IPS-18c (cell line): ENCODE data around the gene IL10RA.
"Not testable (repeated sequence)": the region's sequence is repeated elsewhere in the genome, so short reads cannot be mapped to it uniquely, and the experiment has no call there.

Source experiments
- H3K4me3 ChIP-seq: 2 replicates; pipeline ENCODE4 v1.7.0; 2013; ENCODE audit warnings: low read depth, mild to moderate bottlenecking, low read length, moderate library complexity; ENCODE audit not compliant: insufficient read depth
- H3K9me3 ChIP-seq: one replicate; pipeline ENCODE4 v1.6.1; 2013; ENCODE audit warnings: mild to moderate bottlenecking, low read length, moderate library complexity; ENCODE audit not compliant: control insufficient read depth, insufficient read depth

The IL10RA gene

DNA sequence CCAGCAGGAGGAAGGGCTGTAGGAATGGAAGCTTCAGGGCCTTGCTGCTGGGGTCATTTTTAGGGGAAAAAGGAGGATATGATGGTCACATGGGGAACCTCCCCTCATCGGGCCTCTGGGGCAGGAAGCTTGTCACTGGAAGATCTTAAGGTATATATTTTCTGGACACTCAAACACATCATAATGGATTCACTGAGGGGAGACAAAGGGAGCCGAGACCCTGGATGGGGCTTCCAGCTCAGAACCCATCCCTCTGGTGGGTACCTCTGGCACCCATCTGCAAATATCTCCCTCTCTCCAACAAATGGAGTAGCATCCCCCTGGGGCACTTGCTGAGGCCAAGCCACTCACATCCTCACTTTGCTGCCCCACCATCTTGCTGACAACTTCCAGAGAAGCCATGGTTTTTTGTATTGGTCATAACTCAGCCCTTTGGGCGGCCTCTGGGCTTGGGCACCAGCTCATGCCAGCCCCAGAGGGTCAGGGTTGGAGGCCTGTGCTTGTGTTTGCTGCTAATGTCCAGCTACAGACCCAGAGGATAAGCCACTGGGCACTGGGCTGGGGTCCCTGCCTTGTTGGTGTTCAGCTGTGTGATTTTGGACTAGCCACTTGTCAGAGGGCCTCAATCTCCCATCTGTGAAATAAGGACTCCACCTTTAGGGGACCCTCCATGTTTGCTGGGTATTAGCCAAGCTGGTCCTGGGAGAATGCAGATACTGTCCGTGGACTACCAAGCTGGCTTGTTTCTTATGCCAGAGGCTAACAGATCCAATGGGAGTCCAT is 14.1 kb downstream of the IL10RA start:
- H3K9me3 ChIP-seq: no peaks in the 10 kb centered on the region
- H3K4me3 ChIP-seq: no peak overlapping the region

DNA sequence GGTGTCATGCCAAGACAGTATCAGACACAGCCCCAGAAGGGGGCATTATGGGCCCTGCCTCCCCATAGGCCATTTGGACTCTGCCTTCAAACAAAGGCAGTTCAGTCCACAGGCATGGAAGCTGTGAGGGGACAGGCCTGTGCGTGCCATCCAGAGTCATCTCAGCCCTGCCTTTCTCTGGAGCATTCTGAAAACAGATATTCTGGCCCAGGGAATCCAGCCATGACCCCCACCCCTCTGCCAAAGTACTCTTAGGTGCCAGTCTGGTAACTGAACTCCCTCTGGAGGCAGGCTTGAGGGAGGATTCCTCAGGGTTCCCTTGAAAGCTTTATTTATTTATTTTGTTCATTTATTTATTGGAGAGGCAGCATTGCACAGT is 14.6 kb downstream of the IL10RA start:
- Histone ChIP-seq H3K4me3 (no peak overlapping the region), H3K9me3 (no peaks in the 10 kb centered on the region)

DNA sequence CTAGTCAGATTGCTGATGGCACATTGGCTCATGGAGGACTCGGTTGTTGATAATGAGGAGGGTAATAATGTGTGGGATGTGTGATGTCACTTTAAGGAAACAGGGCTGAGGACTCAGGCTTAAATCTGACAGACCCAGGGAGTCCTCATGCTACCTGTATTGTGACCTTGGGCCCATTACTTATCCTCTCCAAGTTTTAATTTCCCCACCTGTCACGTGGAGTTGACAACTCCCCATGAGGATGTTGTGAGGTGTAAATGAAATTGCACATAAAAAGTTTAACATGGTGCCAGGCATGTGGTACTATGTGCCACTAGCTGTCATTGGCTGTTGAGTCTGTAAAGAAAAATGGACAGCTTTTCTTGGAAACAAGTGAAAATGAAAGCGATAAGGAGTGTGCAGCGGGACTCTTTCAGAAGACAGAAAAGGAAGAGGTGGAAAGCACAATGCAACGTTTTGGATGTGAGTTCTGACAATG is 15.3 kb downstream of the IL10RA start:
- H3K4me3 ChIP-seq: no peak overlapping the region
- no peaks in the 10 kb centered on the region for H3K9me3 ChIP-seq

DNA sequence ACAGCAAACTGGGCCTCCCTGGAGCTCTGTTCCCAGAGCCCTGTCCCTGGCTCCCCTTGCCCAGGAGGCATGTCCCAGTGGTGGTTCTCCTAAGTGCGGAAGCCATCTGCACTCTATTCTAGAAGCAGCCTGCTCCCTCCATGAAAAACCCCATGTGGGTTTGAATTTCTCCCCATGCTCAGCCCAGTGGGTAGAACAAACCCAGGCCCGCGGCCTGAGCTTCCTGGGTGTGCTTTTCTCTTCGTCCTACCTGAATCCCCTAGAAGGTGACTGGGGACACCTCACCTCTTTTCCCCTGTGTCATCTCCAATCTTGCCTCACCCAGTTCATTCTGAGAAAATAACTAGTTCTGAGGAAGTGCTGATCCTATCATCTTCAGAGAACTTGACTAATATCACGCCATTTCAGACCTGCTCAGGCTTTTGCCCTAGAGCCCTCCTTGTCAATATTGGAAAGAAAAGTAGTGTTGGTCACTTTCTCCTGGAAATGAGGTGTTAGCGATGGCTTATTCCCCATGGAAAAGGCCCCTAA is 15.9 kb downstream of the IL10RA start:
- H3K4me3 ChIP-seq: no peak overlapping the region
- no peaks in the 10 kb centered on the region for H3K9me3 ChIP-seq

DNA sequence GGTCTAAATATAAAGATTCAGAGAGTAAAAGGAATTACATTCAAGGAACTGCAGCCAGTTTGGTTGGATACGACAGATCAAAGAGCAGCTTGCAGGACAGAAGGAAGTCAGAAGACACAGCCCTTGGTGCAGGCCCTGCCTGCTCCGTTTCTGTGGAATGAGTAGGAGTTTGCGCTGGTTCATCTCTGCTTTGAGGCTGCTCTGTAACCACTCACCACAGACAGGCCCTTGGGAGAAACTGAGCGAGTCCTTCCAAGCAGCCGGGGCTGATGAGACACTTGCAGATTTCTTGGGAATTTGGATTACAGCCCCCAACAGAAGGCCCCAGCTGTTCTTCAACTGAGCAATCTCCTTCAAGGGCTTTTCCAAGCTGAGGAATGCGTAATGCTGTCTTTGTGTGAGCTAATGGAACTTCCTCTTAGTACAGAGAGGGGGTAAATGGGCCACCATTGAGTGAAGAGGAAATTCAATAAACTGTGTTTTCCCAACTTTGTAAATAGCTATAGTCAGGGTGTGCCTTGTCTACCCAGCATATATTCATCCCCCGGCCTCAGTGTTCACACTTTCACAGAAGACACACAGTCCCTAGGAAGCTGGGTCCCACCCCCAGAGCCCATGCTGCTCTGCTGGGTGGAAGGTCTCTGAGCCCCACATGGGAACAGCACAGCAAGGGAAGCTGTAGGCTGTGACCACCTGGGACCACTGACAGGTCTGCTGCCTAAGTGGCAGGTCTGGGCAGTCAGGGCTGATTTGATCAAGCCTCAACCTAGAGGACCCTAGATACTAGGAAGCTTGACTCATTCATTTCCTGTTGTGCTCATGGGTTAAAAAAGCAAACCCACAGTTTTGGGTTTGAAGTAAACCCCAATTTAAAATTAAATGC is 16.6 kb downstream of the IL10RA start:
- H3K9me3 ChIP-seq: no peaks in the 10 kb centered on the region
- H3K4me3 ChIP-seq: no peak overlapping the region

DNA sequence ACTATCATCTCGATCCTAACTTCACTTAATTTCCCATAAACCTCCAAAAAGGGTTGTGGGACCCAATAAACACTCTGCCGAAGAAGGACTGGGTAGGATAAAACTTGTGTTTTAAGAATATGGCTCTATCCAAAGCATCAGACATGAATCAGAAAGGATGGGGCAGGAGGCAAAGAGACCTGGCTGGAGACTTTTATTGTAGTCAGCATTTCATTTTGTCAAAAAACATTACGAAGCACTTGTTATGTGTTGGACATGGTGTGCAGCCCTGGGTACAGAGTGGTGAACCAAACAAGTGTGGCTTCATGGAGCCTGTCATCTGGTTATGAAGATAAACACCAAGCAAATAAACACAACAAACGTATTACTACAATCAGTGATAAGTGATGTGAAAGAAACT is 17.3 kb downstream of the IL10RA start:
- no peak overlapping the region for H3K4me3 ChIP-seq
- H3K9me3 ChIP-seq: no peaks in the 10 kb centered on the region

DNA sequence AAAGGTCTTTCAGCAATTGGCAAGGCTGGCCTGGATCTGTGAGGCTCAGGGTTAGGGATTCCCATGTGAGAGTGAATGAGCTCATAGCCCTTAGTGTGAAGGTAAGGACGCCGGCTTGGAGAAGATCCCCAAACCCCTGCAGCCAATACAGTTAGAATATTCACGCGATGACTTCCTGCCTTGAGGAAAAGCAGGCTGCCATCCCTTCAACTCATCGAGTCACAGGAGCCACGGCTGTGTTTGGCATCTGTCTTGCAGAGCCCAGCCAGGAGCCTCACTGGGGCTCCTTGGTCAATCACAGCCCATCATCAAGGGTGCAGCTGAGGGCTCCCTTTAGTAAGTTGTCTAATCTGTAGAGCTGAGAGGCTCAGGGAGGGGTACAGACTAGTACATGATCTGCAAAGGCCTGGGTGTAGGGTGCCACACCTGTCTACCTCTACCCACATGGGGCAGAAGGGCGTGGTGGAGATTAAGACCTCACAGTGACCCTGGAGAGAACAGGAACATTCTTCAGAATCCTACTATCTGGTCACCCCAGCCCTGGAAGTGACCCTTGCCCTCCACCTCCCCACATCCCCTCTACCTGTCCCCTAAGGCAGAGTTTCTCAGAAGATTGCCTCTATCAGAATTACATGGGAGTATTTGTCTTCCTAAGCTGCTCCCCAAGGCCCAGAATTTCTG is 18.5 kb downstream of the IL10RA start:
- H3K9me3 ChIP-seq: no peaks in the 10 kb centered on the region
- H3K4me3 ChIP-seq: no peak overlapping the region

DNA sequence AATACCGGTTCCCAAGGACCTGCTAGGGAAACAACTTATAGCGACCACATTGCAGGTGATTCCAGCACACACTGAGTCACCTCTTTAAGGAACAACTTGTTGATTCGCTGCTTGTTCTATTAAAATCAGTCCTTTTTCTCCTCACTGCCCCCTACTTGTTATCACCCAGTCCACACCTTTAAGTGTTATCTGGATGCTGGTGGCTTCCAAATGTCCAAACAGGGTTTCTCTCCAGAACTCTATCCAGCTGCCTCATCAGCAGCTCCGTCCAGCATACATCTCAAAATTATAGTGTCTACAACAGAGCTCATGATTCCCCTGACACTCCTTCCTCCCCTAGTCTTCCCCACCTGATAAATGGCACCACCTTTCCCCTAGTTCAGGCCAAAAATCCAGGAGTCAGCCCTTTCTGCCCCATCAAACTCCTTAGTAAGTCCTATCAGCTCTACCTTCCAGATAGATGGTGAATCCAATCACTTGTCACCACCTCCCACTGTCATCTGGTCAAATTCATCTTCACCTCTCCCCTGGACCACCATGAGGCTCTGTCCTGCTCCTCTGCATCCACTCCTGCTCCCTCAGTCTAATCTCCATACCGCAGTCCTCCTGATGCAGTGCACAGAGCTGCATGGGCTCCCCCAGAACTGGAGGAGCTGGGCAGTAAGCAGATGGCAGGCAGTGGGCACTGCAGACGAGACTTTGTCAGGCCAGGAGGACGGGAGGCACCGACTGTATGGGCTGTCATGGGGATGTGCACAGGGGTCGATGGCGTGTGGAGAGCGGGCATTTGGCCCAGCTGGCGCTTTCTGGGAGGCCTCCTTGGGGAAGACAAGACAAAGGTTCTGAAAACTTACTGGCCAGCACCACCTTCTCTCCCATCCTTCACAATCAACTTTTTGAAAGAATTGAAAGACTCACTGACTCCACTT is 19.3 kb downstream of the IL10RA start:
- Histone ChIP-seq H3K4me3 (no peak overlapping the region), H3K9me3 (no peaks in the 10 kb centered on the region)

DNA sequence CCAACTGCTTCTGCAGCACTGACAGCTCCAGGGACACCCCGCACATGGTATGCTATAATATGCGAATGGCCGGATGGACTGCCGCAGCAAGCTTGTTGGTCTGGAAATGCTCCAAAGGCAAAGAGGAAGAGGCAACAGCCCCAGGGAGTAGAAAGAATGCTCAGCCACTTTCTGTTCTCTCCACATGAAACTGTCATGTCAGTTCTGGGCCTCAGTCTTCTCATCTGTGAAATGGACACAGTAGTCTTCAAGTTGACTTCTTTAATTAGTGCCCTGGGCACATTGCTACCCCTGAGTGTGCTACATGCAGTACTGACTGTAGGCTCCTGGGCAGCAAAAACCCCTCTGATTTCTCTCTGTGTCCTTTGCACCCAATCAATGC is 19.9 kb downstream of the IL10RA start:
- H3K9me3 ChIP-seq: no peaks in the 10 kb centered on the region
- no peak overlapping the region for H3K4me3 ChIP-seq

DNA sequence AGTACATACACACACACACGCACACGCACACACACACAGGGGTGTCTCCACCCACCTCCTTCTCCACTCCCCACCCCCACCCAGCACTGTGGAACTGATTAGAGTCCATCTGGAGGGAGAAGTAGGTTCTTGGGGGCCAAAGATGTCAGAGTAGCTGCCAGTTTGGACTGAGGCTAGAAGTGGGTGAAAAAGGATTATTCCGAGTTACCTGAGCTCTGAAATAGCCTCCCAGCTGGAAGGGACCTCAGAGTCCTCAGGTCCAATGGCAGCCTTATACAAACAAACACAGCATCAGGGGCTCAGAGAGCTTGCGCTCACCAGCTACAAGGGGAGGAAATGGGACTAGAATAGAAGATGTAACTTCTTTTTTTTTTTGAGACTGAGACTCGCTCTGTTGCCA is 20.8 kb downstream of the IL10RA start:
- Histone ChIP-seq H3K4me3 (no peak overlapping the region), H3K9me3 (no peaks in the 10 kb centered on the region)

DNA sequence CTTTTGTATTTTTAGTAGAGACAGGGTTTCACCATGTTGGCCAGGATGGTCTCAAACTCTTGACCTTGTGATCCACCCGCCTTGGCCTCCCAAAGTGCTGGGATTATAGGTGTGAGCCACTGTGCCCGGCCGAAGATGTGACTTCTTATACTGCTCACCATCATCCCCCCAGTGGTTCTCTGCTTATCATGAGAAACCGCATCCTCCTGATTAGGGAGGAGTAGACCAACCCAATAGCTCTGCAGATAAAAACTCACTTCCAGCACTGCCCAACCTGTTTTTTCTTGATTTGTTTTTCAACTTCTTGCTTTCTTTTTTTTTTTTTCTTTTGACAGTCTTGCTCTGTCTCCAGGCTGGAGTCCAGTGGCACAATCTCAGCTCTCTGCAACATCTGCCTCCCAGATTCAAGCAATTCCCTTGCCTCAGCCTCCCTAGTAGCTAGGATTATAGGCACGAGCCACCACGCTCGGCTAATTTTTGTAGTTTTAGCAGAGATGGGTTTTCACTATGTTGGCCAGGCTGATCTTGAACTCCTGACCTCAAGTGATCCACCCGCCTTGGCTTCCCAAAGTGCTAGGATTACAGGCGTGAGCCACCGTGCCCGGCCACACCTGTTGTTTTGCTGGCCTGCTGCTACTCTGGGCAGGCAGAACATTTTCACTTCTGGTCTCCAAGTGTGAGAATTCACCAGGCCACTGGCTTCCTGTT is 21.5 kb downstream of the IL10RA start:
- not testable (repeated sequence) for H3K4me3 ChIP-seq, H3K9me3 ChIP-seq

DNA sequence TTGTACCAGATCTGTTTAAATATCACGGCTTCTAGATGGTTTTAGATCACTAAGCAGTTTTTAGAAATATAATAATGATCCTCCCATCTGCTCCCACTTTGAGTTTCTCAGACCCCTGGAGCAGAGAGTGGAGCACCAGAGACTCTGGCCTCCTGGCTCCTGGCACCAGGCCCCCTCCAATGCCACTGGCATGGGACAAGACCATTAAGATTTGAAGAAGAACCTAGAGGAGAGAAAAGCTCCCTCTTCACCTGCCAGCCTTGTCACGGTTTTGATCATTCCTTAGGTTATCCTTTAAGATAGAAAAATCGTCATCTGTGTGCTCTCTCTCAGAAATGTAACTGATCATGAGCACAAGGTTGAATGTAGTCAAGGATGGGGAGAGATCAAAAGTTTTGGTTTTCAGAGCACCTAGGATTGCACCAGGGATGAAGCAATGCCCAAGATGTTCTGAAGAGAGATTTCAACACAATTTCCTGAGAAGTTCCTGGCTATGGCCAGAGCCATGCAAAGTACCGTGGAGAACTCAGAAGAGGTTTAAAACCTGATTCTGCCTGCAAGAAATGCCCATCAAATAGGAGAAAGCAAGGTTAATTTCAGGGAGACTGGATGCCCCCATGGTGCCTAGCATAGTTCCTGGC is 22.2 kb downstream of the IL10RA start:
- H3K4me3 ChIP-seq: no peak overlapping the region

DNA sequence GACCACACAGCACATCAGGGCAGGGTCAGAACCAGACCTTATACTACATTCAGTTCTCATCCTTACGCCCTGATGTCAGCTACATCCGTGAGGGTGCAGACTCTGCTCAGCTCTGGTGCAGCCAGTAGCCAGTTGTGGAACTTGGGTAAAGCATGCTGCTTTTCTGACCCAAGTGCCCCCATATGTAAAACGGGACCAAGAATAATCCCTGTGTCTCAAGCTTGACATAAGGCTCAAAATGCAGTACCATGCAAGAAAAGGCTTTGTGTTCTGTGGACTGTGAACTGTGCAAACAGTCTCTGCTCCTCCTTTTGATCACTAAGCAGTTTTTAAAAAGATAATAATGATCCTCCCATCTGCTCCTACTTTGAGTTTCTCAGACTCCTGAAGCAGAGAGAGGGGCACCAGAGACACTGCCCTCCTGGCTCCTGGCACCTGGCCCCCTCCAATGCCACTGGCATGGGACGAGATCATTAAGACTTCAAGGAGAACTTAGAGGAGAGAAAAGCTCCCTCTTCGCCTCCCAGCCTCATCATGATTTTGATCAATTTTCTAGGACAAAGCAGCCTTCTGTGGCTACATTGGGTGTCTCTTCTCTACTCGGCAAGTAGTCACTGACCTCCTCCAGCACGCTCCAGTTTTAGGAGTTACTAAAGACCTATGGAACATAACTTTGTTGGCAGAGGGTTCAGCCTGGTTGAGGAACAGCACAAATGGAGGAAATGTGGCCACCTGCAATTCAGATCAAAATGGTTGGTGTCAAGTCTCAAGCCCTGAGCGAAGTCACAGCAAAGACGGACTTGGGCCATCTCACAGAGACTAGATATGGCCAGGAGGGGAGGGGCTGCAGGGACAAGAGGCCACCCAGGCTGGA is 23.9 kb downstream of the IL10RA start:
- H3K9me3 ChIP-seq: no peaks in the 10 kb centered on the region
- H3K4me3 ChIP-seq: no peak overlapping the region

More for the DNA sequence above, 22.2 kb downstream of the IL10RA start:
- H3K9me3 ChIP-seq: no peaks in the 10 kb centered on the region

DNA sequence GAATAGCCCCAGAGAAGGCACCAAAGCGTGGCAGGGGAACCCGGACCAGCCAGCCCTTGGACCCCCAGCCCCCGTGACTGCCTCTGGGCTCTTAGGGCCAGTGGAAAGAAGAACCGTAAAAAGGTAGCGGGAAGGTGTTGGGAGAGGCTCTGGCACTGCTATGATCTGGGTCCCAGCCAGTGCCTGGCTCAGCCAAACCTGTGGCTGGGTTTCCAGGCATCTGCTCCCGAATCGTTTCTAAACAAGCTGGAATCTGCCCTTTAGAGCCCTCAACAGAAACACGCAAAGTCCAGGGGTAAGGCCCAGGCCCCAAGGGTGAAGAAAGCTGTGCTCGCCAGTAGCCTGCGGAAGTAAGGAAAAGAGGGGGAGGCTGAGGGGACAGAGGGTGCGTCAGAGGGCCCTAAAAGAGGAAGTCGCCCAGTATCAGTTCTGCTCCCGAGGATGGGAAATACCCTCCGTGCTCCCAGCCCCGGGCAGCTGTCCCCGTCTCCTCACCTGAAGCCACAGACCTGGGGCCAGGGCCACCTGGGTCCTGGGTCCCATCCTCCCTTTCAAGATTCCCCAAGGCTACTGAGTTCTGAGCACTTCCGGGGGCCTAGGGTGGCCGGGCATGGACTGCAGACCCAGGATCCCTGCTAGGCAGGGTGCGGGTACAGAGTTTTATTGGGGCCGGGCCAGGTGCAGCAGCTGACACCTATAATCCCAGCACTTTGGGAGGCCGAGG is 24.7 kb downstream of the IL10RA start:
- Histone ChIP-seq H3K9me3 (no peaks in the 10 kb centered on the region), H3K4me3 (no peak overlapping the region)
